ENCODE data around the gene ARID3A.

ARID3A gene

GRCh38 chr19:943551-944170 lies 17.8 kb downstream of the ARID3A start:
- H3K27ac ChIP-seq, result no peak overlapping the region
- TF ChIP-seq CTCF (conservative IDR thresholded peaks at IDR 0.05) (no peak), ZFX (IDR thresholded peaks at IDR 0.05) (no peak)

GRCh38 chr19:944171-944567 lies 18.3 kb downstream of the ARID3A start:
- H3K27ac ChIP-seq, result no peak overlapping the region
- TF ChIP-seq CTCF (conservative IDR thresholded peaks at IDR 0.05) (no peak), ZFX (IDR thresholded peaks at IDR 0.05) (no peak)

GRCh38 chr19:944663-945241 lies 18.9 kb downstream of the ARID3A start:
- no peak for TF ChIP-seq ZFX (IDR thresholded peaks at IDR 0.05)
- TF ChIP-seq CTCF (conservative IDR thresholded peaks at IDR 0.05), result no peak
- no peak overlapping the region for H3K27ac ChIP-seq

GRCh38 chr19:945401-946252 lies 19.8 kb downstream of the ARID3A start:
- no peak overlapping the region for H3K27ac ChIP-seq
- TF ChIP-seq CTCF (conservative IDR thresholded peaks at IDR 0.05) (no peak), ZFX (IDR thresholded peaks at IDR 0.05) (no peak)

GRCh38 chr19:947090-947706 lies 21.4 kb downstream of the ARID3A start:
- no peak overlapping the region for H3K27ac ChIP-seq
- TF ChIP-seq ZFX (IDR thresholded peaks at IDR 0.05) (no peak), CTCF (conservative IDR thresholded peaks at IDR 0.05) (no peak)

GRCh38 chr19:947707-948539 lies 22.1 kb downstream of the ARID3A start:
- H3K27ac ChIP-seq, result no peak overlapping the region
- no peak for TF ChIP-seq ZFX (IDR thresholded peaks at IDR 0.05)
- no peak for TF ChIP-seq CTCF (conservative IDR thresholded peaks at IDR 0.05)
